Fibroblast of mammary gland (primary cell): ENCODE results near the gene MUC6.

Experiments used
- DNase-seq: peaks from one replicate; pipeline ENCODE4 v3.0.0-alpha.2; 2010; ENCODE audit warnings: low read depth
- H3K4me3 ChIP-seq: 2 replicates; pipeline ENCODE4 v1.5.1; 2011; ENCODE audit warnings: low read depth, mild to moderate bottlenecking, low read length, moderate library complexity; ENCODE audit not compliant: control insufficient read depth
- CTCF ChIP-seq: conservative IDR thresholded peaks from 2 replicates; pipeline ENCODE4 v1.5.1; 2011; ENCODE audit warnings: low read depth, low read length, inconsistent platforms; ENCODE audit not compliant: control insufficient read depth, insufficient read depth

Gene MUC6

GRCh38 chr11:1044160-1044559 is 7.6 kb upstream of the MUC6 start:
- TF ChIP-seq CTCF: no peak
- no peak for DNase-seq
- no peak overlapping the region for H3K4me3 ChIP-seq

- no peak for DNase-seq
- no peak overlapping the region for H3K4me3 ChIP-seq
- no peak for TF ChIP-seq CTCF
Measured at GRCh38 chr11:1043563-1044096, 7.1 kb upstream of the MUC6 start.

GRCh38 chr11:1042626-1043562 is 6.4 kb upstream of the MUC6 start:
- no peak for TF ChIP-seq CTCF
- no peak for DNase-seq

GRCh38 chr11:1041936-1042608 is 5.6 kb upstream of the MUC6 start:
- no peak for TF ChIP-seq CTCF
- H3K4me3 ChIP-seq: no peak overlapping the region

More at GRCh38 chr11:1042626-1043562, 6.4 kb upstream of the MUC6 start:
- H3K4me3 ChIP-seq: no peak overlapping the region

GRCh38 chr11:1041471-1041870 is 5.0 kb upstream of the MUC6 start:
- DNase-seq: no peak
- H3K4me3 ChIP-seq: no peak overlapping the region
- no peak for TF ChIP-seq CTCF

More at GRCh38 chr11:1041936-1042608, 5.6 kb upstream of the MUC6 start:
- DNase-seq: no peak

GRCh38 chr11:1041149-1041467 is 4.6 kb upstream of the MUC6 start:
- TF ChIP-seq CTCF: no peak
- H3K4me3 ChIP-seq: no peak overlapping the region
- no peak for DNase-seq
